Measurements from ENCODE around the gene MKX. TPM values are rescaled to one million over a fixed set of nuclear protein-coding genes. Genes with fewer than 3 reads are reported as not detected.

Gene MKX
- total RNA-seq, 2 experiments from 2014 or later, result 0.81 to 1.1 TPM

DNA sequence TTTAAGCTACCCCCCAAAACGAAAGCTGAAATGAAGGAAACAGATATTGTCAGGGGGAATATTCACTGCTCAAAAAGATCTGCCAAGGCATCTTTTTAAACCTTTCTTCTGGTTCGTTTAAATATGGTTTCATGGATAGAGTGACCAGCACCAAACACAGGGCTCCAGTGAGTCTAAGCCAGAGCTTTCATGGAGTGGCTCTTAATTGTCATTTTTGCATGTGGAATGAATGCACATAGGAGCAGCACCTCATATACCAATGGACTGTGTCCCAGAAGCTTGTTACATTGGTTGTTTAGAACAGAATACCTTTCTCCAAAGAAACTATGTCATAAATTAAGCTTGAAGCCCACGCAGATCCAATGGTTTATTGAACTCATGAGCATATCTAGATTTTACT, 17.3 kb downstream of the MKX start:
- CTCF ChIA-PET, result interaction anchor here (1.1 to 1.5 kb wide), 2 partner anchors 9 to 14 kb away, joined by 5 to 6 read pairs; no protein-coding TSS in a partner anchor
- Mint-ChIP-seq H3K9me3 (no peaks in the 10 kb centered on the region), H3K4me3 (no peak overlapping the region), H3K36me3 (ENCODE audit: low read depth) (no peaks in the 10 kb centered on the region), H3K4me1 (ENCODE audit: low read depth) (peaks cover 3% of the 10 kb centered on the region), H3K27me3 (peaks cover 19% of the 10 kb centered on the region), H3K27ac (no peak overlapping the region)
- ATAC-seq (no peak), DNase-seq (no peak)
- no peak for TF ChIP-seq CTCF (IDR thresholded peaks at IDR 0.05)
- POLR2A ChIA-PET, result interaction anchor here (1.5 kb wide), 1 partner anchor 9 kb away, joined by 4 read pairs; no protein-coding TSS in a partner anchor
- intact Hi-C loops (cut with micrococcal nuclease), result no loop called here

- H3K4me3 Mint-ChIP-seq, result no peak overlapping the region
- H3K36me3 Mint-ChIP-seq (ENCODE audit: low read depth), result no peaks in the 10 kb centered on the region
- no peak for DNase-seq
- ChIA-PET POLR2A (no interaction called here), CTCF (interaction anchor here (0.8 kb wide), 1 partner anchor 17 kb away, joined by 3 read pairs; no protein-coding TSS in a partner anchor)
- H3K9me3 Mint-ChIP-seq, result no peaks in the 10 kb centered on the region
- intact Hi-C loops (cut with micrococcal nuclease), result no loop called here
- no peak overlapping the region for H3K27ac Mint-ChIP-seq
- peaks cover 3% of the 10 kb centered on the region for H3K4me1 Mint-ChIP-seq (ENCODE audit: low read depth)
- ATAC-seq, result peak; percentile 30
- peaks cover 33% of the 10 kb centered on the region for H3K27me3 Mint-ChIP-seq
- TF ChIP-seq CTCF (IDR thresholded peaks at IDR 0.05), result peak; percentile 22
Observed at GRCh38 chr10:27724287-27724686, 21.3 kb downstream of the MKX start.

- intact Hi-C loops (cut with micrococcal nuclease), result no loop called here
- Mint-ChIP-seq H3K4me3 (no peak overlapping the region), H3K4me1 (ENCODE audit: low read depth) (peaks cover 3% of the 10 kb centered on the region), H3K36me3 (ENCODE audit: low read depth) (no peaks in the 10 kb centered on the region), H3K9me3 (no peaks in the 10 kb centered on the region), H3K27me3 (peaks cover 37% of the 10 kb centered on the region), H3K27ac (no peak overlapping the region)
- no peak for TF ChIP-seq CTCF (IDR thresholded peaks at IDR 0.05)
- ChIA-PET CTCF (interaction anchor here (0.8 to 1.5 kb wide), 3 partner anchors 16 to 19 kb away, joined by 3 to 4 read pairs (median 4); no protein-coding TSS in a partner anchor), POLR2A (no interaction called here)
- ATAC-seq, result no peak
- DNase-seq, result no peak
Observed at GRCh38 chr10:27723436-27723835, 22.2 kb downstream of the MKX start.

- H3K36me3 Mint-ChIP-seq (ENCODE audit: low read depth), result no peaks in the 10 kb centered on the region
- CTCF ChIA-PET, result interaction anchor here (0.6 to 1.3 kb wide), 3 partner anchors 12 to 377 kb away, joined by 3 to 4 read pairs (median 3); no protein-coding TSS in a partner anchor
- peaks cover 3% of the 10 kb centered on the region for H3K4me1 Mint-ChIP-seq (ENCODE audit: low read depth)
- no peak for TF ChIP-seq CTCF (IDR thresholded peaks at IDR 0.05)
- DNase-seq, result no peak
- peaks cover 45% of the 10 kb centered on the region for H3K27me3 Mint-ChIP-seq
- intact Hi-C loops (cut with micrococcal nuclease), result no loop called here
- no peak overlapping the region for H3K4me3 Mint-ChIP-seq
- no peak overlapping the region for H3K27ac Mint-ChIP-seq
- ATAC-seq, result no peak
- POLR2A ChIA-PET, result no interaction called here
- H3K9me3 Mint-ChIP-seq, result no peaks in the 10 kb centered on the region
Observed at GRCh38 chr10:27720529-27720928, 25.1 kb downstream of the MKX start.

DNA sequence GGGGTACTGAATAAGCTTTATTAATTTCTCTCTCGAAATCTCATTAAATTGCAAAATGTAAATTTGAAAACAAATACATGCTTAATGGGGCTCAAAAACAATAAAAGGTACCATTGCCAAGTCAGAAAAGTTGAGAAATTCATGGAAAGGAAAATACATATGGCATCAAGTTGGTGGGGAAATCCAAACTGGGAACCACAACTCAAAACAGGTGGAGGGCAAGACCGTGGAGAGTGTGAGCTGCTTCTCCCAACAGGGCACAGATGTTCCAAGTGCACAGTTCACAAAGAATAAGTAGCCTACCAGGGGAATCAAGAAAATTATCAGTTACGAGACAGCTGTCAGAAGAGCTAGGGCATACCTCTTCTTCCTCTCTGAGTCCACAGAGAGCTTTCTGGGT, 26.6 kb downstream of the MKX start:
- no peak for TF ChIP-seq CTCF (IDR thresholded peaks at IDR 0.05)
- Mint-ChIP-seq H3K9me3 (no peaks in the 10 kb centered on the region), H3K27ac (no peak overlapping the region), H3K4me1 (ENCODE audit: low read depth) (peaks cover 3% of the 10 kb centered on the region), H3K4me3 (no peak overlapping the region), H3K36me3 (ENCODE audit: low read depth) (no peaks in the 10 kb centered on the region), H3K27me3 (peaks cover 43% of the 10 kb centered on the region)
- CTCF ChIA-PET, result interaction anchor here (2.1 to 2.3 kb wide), 2 partner anchors 9 to 23 kb away, joined by 5 to 6 read pairs; no protein-coding TSS in a partner anchor
- ATAC-seq, result no peak
- intact Hi-C loops (cut with micrococcal nuclease), result no loop called here
- POLR2A ChIA-PET, result interaction anchor here (1.1 to 2.2 kb wide), 2 partner anchors 9 to 17 kb away, joined by 4 read pairs; no protein-coding TSS in a partner anchor
- no peak for DNase-seq

Measured in activated CD8-positive, alpha-beta T cell treated with anti-CD3 and anti-CD28 coated beads for 36 hours (primary cell).